ENCODE data around the gene KIAA1958.

DNA sequence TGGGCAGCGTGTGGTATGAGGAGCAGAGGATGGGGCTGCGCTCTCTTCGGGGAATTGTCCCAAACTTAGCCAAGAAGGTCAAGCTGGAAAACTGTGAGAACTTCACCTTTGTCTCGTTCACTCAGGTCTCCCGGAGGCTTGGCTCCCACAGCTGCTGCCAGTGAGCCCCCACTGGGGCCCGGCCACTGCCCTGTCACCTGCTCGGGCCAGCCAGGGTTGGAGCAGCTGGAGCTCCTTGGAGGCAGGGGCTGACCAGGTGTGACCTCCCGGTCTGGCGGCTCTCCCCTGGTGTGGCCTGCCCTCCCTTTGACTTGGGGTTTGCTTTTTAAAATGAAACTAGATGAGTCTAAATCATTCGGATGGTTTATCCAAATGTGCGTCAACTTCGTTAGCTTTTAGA lies 173.3 kb downstream of the KIAA1958 start:
- TF ChIP-seq, protein P1, sequence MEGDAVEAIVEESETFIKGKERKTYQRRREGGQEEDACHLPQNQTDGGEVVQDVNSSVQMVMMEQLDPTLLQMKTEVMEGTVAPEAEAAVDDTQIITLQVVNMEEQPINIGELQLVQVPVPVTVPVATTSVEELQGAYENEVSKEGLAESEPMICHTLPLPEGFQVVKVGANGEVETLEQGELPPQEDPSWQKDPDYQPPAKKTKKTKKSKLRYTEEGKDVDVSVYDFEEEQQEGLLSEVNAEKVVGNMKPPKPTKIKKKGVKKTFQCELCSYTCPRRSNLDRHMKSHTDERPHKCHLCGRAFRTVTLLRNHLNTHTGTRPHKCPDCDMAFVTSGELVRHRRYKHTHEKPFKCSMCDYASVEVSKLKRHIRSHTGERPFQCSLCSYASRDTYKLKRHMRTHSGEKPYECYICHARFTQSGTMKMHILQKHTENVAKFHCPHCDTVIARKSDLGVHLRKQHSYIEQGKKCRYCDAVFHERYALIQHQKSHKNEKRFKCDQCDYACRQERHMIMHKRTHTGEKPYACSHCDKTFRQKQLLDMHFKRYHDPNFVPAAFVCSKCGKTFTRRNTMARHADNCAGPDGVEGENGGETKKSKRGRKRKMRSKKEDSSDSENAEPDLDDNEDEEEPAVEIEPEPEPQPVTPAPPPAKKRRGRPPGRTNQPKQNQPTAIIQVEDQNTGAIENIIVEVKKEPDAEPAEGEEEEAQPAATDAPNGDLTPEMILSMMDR (IDR thresholded peaks at IDR 0.05) = no peak
- TF ChIP-seq POLR2A (IDR thresholded peaks at IDR 0.05) = no peak
